Immature natural killer cell (primary cell): Measurements from ENCODE around the gene B4GALNT3. TPM values are rescaled to one million over a fixed set of nuclear protein-coding genes. Genes with fewer than 3 reads are reported as not detected.

Experiments used
- DNase-seq, 3 donors: peaks; one replicate each; pipeline ENCODE4 v3.0.0; 2022; ENCODE audit warnings: mixed read lengths in 1 of 3
- H3K27ac Mint-ChIP-seq, 6 donors: one replicate each; pipeline ENCODE4 v1.8.0; 2020; ENCODE audit warnings: mixed read lengths in 6 of 6, mild to moderate bottlenecking in 5 of 6, inconsistent platforms in 4 of 6, moderate library complexity in 3 of 6
- H3K27me3 Mint-ChIP-seq, 3 donors: one replicate each; pipeline ENCODE4 v1.8.0; 2020 to 2021; ENCODE audit warnings: low read depth in 3 of 3, mild to moderate bottlenecking in 3 of 3, mixed read lengths in 3 of 3, moderate library complexity in 3 of 3, inconsistent platforms in 1 of 3
- H3K36me3 Mint-ChIP-seq, 3 donors: one replicate each; pipeline ENCODE4 v1.8.0; 2020; ENCODE audit warnings: mixed read lengths in 3 of 3, inconsistent platforms in 2 of 3, mild to moderate bottlenecking in 2 of 3
- H3K4me1 Mint-ChIP-seq, 2 donors: one replicate each; pipeline ENCODE4 v1.8.0; 2020; ENCODE audit warnings: inconsistent platforms in 2 of 2, mild to moderate bottlenecking in 2 of 2, mixed read lengths in 2 of 2, moderate library complexity in 1 of 2
- H3K4me3 Mint-ChIP-seq, 5 donors: one replicate each; pipeline ENCODE4 v1.8.0; 2020; ENCODE audit warnings: mild to moderate bottlenecking in 5 of 5, mixed read lengths in 5 of 5, inconsistent platforms in 3 of 5, moderate library complexity in 3 of 5
- H3K9me3 Mint-ChIP-seq, 6 donors: one replicate each; pipeline ENCODE4 v1.8.0; 2020; ENCODE audit warnings: mild to moderate bottlenecking in 6 of 6, mixed read lengths in 6 of 6, inconsistent platforms in 4 of 6, moderate library complexity in 3 of 6
- polyA plus RNA-seq, 3 donors: library from polyadenylated mRNA; unstranded; fragments of 300-500 nt; fragmentation: Illumina TruSeq; gene quantifications; one replicate each; pipeline ENCODE4 v1.2.3, GENCODE V29; 2021

B4GALNT3 gene
- polyA plus RNA-seq, 3 donors from 2014 or later, result 0.03 to 13.1 (median 1.2) TPM

GRCh38 chr12:587132-588023, 127.6 kb downstream of the B4GALNT3 start:
- no peaks in the 10 kb centered on the region for H3K9me3 Mint-ChIP-seq
- H3K27ac Mint-ChIP-seq, result peak overlapping the region in 1 of 6 donors; percentile 60
- H3K4me3 Mint-ChIP-seq, result no peak overlapping the region
- H3K4me1 Mint-ChIP-seq, result no peaks in the 10 kb centered on the region
- DNase-seq, result no peak
- H3K27me3 Mint-ChIP-seq, result peaks cover 2 to 7% (median 4%) of the 10 kb centered on the region in 3 donors
- H3K36me3 Mint-ChIP-seq, result no peaks in the 10 kb centered on the region

DNA sequence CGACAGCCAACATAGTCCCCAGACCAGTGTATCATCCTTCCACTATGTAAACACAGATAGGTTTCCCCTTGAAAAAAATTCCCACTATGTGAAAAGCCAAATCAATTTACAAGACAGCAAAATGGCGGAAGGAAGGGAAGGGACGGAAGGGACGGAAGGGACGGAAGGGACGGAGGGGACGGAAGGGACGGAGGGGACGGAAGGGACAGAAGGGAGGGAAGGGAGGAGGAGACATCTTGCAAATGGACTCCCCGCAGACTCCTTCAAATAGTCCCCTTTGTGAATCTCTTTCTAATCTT, 128.2 kb downstream of the B4GALNT3 start:
- H3K4me3 Mint-ChIP-seq, result no peak overlapping the region
- H3K27ac Mint-ChIP-seq, result no peak overlapping the region
- H3K36me3 Mint-ChIP-seq, result peaks cover 0 to under 1% (median 0%) of the 10 kb centered on the region in 3 donors
- H3K27me3 Mint-ChIP-seq, result peaks cover 2 to 7% (median 4%) of the 10 kb centered on the region in 3 donors
- H3K9me3 Mint-ChIP-seq, result no peaks in the 10 kb centered on the region
- DNase-seq, result no peak
- H3K4me1 Mint-ChIP-seq, result no peaks in the 10 kb centered on the region

- no peak overlapping the region for H3K4me3 Mint-ChIP-seq
- H3K27ac Mint-ChIP-seq, result no peak overlapping the region
- H3K27me3 Mint-ChIP-seq, result peaks cover 2 to 7% (median 4%) of the 10 kb centered on the region in 3 donors
- H3K9me3 Mint-ChIP-seq, result no peaks in the 10 kb centered on the region
- peaks cover 0 to 4% (median 0%) of the 10 kb centered on the region in 3 donors for H3K36me3 Mint-ChIP-seq
- no peak for DNase-seq
- no peaks in the 10 kb centered on the region for H3K4me1 Mint-ChIP-seq
Measured at GRCh38 chr12:588646-589045, 128.9 kb downstream of the B4GALNT3 start.

GRCh38 chr12:590206-590750, 130.5 kb downstream of the B4GALNT3 start:
- Mint-ChIP-seq H3K27me3 (peaks cover 2 to 7% (median 3%) of the 10 kb centered on the region in 3 donors), H3K36me3 (peaks cover 0 to 4% (median 0%) of the 10 kb centered on the region in 3 donors), H3K4me1 (no peaks in the 10 kb centered on the region), H3K4me3 (no peak overlapping the region), H3K27ac (no peak overlapping the region), H3K9me3 (no peaks in the 10 kb centered on the region)
- DNase-seq, result no peak

- H3K27ac Mint-ChIP-seq, result no peak overlapping the region
- peaks cover 0 to 4% (median 4%) of the 10 kb centered on the region in 3 donors for H3K36me3 Mint-ChIP-seq
- H3K4me1 Mint-ChIP-seq, result no peaks in the 10 kb centered on the region
- DNase-seq, result no peak
- peaks cover 2 to 7% (median 3%) of the 10 kb centered on the region in 3 donors for H3K27me3 Mint-ChIP-seq
- H3K4me3 Mint-ChIP-seq, result no peak overlapping the region
- no peaks in the 10 kb centered on the region for H3K9me3 Mint-ChIP-seq
Measured at GRCh38 chr12:591167-592023, 131.7 kb downstream of the B4GALNT3 start.

- Mint-ChIP-seq H3K27me3 (peaks cover under 1 to 7% (median 3%) of the 10 kb centered on the region in 3 donors), H3K4me1 (no peaks in the 10 kb centered on the region), H3K9me3 (no peaks in the 10 kb centered on the region), H3K27ac (no peak overlapping the region), H3K36me3 (peaks cover 0 to 4% (median 4%) of the 10 kb centered on the region in 3 donors), H3K4me3 (no peak overlapping the region)
- no peak for DNase-seq
Measured at GRCh38 chr12:592024-592505, 132.3 kb downstream of the B4GALNT3 start.

DNA sequence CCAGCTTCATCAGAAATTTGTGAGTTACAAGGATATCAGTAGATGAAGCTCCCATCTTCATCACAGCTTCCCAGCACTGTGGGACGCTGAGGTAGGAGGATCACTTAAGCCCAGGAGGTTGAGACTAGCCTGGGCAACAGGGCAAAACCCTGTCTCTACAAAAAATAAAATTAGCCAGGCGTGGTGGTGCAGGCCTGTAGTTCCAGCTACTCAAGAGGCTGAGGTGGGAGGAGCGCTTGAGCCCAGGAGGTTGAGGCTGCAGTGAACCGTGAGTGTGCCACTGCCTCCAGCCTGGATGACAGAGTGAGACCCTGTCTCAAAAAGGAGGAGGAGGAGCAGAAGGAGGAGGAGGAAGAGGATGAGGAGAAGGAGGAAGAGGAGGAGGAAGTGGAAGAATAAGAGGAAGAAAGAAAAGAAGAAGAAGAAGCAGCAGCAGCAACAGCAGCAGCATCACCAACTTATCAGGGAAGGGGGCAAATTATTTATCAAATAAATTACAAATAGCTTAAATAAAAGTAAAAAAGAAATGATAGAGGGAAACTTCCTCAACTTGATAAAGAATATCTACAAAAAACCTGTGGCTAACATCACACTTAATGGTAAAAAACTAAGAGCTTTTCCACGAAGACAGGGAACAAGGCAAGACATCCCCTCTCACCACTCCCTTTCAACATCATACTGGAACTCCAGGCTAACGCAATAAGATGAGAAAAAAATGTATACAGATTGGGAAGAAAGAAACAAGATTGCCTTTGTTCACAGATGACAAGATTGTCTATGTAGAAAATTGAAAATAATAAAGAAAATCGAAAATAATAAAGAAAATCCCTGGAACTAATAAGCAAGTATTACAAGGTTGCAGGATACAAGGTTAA, 133.9 kb downstream of the B4GALNT3 start:
- DNase-seq, result no peak
- no peak overlapping the region for H3K4me3 Mint-ChIP-seq
- H3K36me3 Mint-ChIP-seq, result peaks cover 4 to 10% (median 4%) of the 10 kb centered on the region in 3 donors
- no peak overlapping the region for H3K27ac Mint-ChIP-seq
- no peaks in the 10 kb centered on the region for H3K9me3 Mint-ChIP-seq
- no peaks in the 10 kb centered on the region for H3K4me1 Mint-ChIP-seq
- peaks cover 0 to 7% (median 3%) of the 10 kb centered on the region in 3 donors for H3K27me3 Mint-ChIP-seq

DNA sequence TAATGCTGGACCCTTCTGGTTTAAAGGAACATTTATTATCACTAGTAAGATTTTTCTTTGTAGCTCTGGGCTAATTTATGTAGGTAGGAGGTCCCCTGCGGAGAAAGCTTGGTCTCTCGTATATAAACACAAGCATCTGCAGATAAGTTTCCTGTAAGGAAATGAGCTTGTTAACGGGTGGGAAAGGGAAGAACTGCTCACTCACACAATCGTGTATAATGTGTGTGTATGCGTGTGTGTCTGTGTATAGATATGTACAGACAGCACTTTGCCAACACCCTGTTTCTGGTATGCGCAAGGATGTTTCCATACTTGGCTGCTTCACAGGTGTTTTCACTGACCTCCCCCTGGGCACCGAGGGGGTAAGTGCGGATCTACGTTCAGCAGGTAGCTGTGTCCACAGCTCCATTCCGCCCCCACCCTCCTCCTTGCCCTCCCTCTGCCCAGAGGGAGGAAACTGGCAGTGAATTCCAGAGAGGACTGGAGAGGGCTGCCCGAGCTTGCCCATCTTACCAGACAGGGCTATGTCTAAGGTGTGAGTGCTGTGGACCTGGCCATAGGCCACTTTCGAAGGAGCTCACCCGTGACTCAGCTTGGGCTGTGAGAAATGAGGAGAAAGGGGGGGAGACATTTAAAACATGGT, 138.3 kb downstream of the B4GALNT3 start:
- Mint-ChIP-seq H3K9me3 (no peaks in the 10 kb centered on the region), H3K36me3 (peaks cover 2 to 10% (median 4%) of the 10 kb centered on the region in 3 donors), H3K4me3 (no peak overlapping the region), H3K27ac (no peak overlapping the region), H3K27me3 (peaks cover 0 to 3% (median 0%) of the 10 kb centered on the region in 3 donors), H3K4me1 (no peaks in the 10 kb centered on the region)
- no peak for DNase-seq

DNA sequence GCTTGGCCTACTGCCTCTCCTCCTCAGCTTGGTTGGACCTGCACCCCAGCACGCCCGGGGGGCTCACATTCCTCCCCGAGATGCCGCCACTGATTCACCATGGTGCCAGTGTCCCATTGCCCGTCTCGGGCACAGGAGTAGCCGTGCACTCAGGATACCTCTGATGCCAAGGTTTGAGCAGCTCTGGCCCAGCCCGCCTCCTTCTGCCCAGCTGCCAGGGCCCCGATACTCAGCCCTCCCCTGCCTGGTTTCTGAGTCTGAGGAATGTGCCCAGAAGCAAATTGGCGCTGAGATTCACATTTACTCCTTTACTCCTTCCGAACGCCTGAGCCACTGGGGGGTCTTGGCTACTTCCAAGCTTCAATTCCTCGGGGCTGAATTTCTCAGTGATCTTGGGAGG, 140.0 kb downstream of the B4GALNT3 start:
- Mint-ChIP-seq H3K9me3 (no peaks in the 10 kb centered on the region), H3K27ac (no peak overlapping the region), H3K27me3 (peaks cover 0 to 3% (median 0%) of the 10 kb centered on the region in 3 donors), H3K4me3 (no peak overlapping the region), H3K36me3 (peaks cover 0 to 10% (median 4%) of the 10 kb centered on the region in 3 donors), H3K4me1 (no peaks in the 10 kb centered on the region)
- DNase-seq, result no peak

- Mint-ChIP-seq H3K9me3 (no peaks in the 10 kb centered on the region), H3K27me3 (peaks cover 0 to 3% (median 0%) of the 10 kb centered on the region in 3 donors), H3K27ac (peak overlapping the region in 1 of 6 donors; percentile 47), H3K4me1 (peaks cover 4 to 6% of the 10 kb centered on the region in 2 donors), H3K36me3 (peaks cover 0 to 10% (median 0%) of the 10 kb centered on the region in 3 donors), H3K4me3 (no peak overlapping the region)
- no peak for DNase-seq
Measured at GRCh38 chr12:601976-602699, 142.4 kb downstream of the B4GALNT3 start.

DNA sequence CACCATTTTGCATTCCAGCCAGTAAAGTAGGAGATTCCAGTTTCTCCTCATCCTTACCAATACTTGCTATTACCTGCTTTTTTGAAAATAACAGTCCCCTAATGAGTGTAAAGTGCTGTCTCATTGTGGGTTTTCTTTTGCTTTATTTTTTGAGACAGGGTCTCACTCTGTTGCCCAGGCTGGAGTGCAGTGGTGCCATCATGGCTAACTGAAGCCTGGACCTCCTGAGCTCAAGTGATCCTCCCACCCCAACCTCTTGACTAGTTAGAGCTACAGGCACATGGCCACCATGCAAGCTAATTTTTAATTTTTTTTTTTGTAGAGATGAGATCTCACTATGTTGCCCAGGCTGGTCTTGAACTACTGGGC, 142.9 kb downstream of the B4GALNT3 start:
- peaks cover 0 to 5% (median 0%) of the 10 kb centered on the region in 3 donors for H3K36me3 Mint-ChIP-seq
- H3K4me1 Mint-ChIP-seq, result peaks cover 10 to 11% of the 10 kb centered on the region in 2 donors
- no peak overlapping the region for H3K4me3 Mint-ChIP-seq
- no peaks in the 10 kb centered on the region for H3K9me3 Mint-ChIP-seq
- H3K27me3 Mint-ChIP-seq, result peaks cover 0 to 3% (median 0%) of the 10 kb centered on the region in 3 donors
- no peak for DNase-seq
- H3K27ac Mint-ChIP-seq, result no peak overlapping the region

- H3K36me3 Mint-ChIP-seq, result no peaks in the 10 kb centered on the region
- H3K27me3 Mint-ChIP-seq, result peaks cover 0 to 1% (median 0%) of the 10 kb centered on the region in 3 donors
- H3K27ac Mint-ChIP-seq, result no peak overlapping the region
- H3K9me3 Mint-ChIP-seq, result no peaks in the 10 kb centered on the region
- no peak overlapping the region for H3K4me3 Mint-ChIP-seq
- peaks cover 19 to 23% of the 10 kb centered on the region in 2 donors for H3K4me1 Mint-ChIP-seq
- no peak for DNase-seq
Measured at GRCh38 chr12:604956-605355, 145.2 kb downstream of the B4GALNT3 start.
